ENCODE results near the gene SLC7A6OS.

SLC7A6OS gene

GRCh38 chr16:68267612-68268405 lies 42.9 kb downstream of the SLC7A6OS start:
- TF ChIP-seq CTCF (IDR thresholded peaks at IDR 0.05; ENCODE audit: control insufficient read depth, insufficient read depth, low read depth, low read length, missing control alignments) = no peak
- no peak for DNase-seq (ENCODE audit: low read depth)
- no peak overlapping the region for H3K4me3 ChIP-seq (ENCODE audit: control insufficient read depth, low read depth, low read length)

GRCh38 chr16:68265078-68265920 lies 45.4 kb downstream of the SLC7A6OS start:
- TF ChIP-seq CTCF (IDR thresholded peaks at IDR 0.05; ENCODE audit: control insufficient read depth, insufficient read depth, low read depth, low read length, missing control alignments) = no peak
- H3K4me3 ChIP-seq (ENCODE audit: control insufficient read depth, low read depth, low read length) = peak overlapping the region; percentile 71
- DNase-seq (ENCODE audit: low read depth) = peak; percentile 59

GRCh38 chr16:68264128-68265077 lies 46.3 kb downstream of the SLC7A6OS start, which contains the start of gene SLC7A6:
TSS of gene SLC7A6 (plus strand) at chr16:68264526. CDS start at chr16:68274727, 10,201 bp downstream.
- peak within 1 kb of the TSS; percentile 71 for H3K4me3 ChIP-seq (ENCODE audit: control insufficient read depth, low read depth, low read length)
- no peak for DNase-seq (ENCODE audit: low read depth)
- peak; percentile 79 for TF ChIP-seq CTCF (IDR thresholded peaks at IDR 0.05; ENCODE audit: control insufficient read depth, insufficient read depth, low read depth, low read length, missing control alignments)

GRCh38 chr16:68263559-68264127 lies 47.1 kb downstream of the SLC7A6OS start:
- no peak for TF ChIP-seq CTCF (IDR thresholded peaks at IDR 0.05; ENCODE audit: control insufficient read depth, insufficient read depth, low read depth, low read length, missing control alignments)
- H3K4me3 ChIP-seq (ENCODE audit: control insufficient read depth, low read depth, low read length) = peak overlapping the region; percentile 71
- no peak for DNase-seq (ENCODE audit: low read depth)

GRCh38 chr16:68259007-68259825 lies 51.5 kb downstream of the SLC7A6OS start:
- H3K4me3 ChIP-seq (ENCODE audit: control insufficient read depth, low read depth, low read length) = no peak overlapping the region
- DNase-seq (ENCODE audit: low read depth) = no peak
- no peak for TF ChIP-seq CTCF (IDR thresholded peaks at IDR 0.05; ENCODE audit: control insufficient read depth, insufficient read depth, low read depth, low read length, missing control alignments)
